SK-N-SH (cell line): Measurements from ENCODE around the gene SAT1.

Experiments
- MXI1 ChIP-seq: IDR thresholded peaks from 2 replicates; pipeline ENCODE4 v1.6.1; 2012; ENCODE audit warnings: mild to moderate bottlenecking, low read depth, low read length, improper control_type of control experiment
- POLR2AphosphoS5 ChIP-seq: IDR thresholded peaks from 2 replicates; pipeline ENCODE4 v1.6.1; 2012; ENCODE audit warnings: low read depth, low read length
- SIN3A ChIP-seq: IDR thresholded peaks from 2 replicates; pipeline ENCODE4 v1.6.1; 2012; ENCODE audit warnings: low read depth, mild to moderate bottlenecking, low read length, moderate library complexity, borderline replicate concordance
- TAF1 ChIP-seq: IDR thresholded peaks from 2 replicates; pipeline ENCODE4 v1.6.1; 2012; ENCODE audit warnings: low read depth, mild to moderate bottlenecking, low read length, moderate library complexity, borderline replicate concordance
- TEAD4 ChIP-seq: IDR thresholded peaks from 2 replicates; pipeline ENCODE4 v1.4.0; 2012; ENCODE audit warnings: mild to moderate bottlenecking, borderline replicate concordance; ENCODE audit not compliant: insufficient read depth
- YY1 ChIP-seq: IDR thresholded peaks from 2 replicates; pipeline ENCODE4 v1.4.0; 2012; ENCODE audit warnings: low read depth, mild to moderate bottlenecking
- TF ChIP-seq, protein P1 (sequence below): fragments of 200-600 bp; sonication (generic); IDR thresholded peaks from 2 replicates; pipeline ENCODE4 v1.6.1; 2017; ENCODE audit warnings: antibody characterized with exemption, mild to moderate bottlenecking, moderate library complexity
- TF ChIP-seq, protein P2 (sequence below): IDR thresholded peaks from 2 replicates; pipeline ENCODE4 v1.4.0; 2012; ENCODE audit warnings: low read depth
- TF ChIP-seq, protein P3 (sequence below): IDR thresholded peaks from 2 replicates; pipeline ENCODE4 v1.4.0; 2012; ENCODE audit warnings: low read depth, borderline replicate concordance
- TF ChIP-seq, protein P4 (sequence below): fragments of 150-350 bp; IDR thresholded peaks from 2 replicates; pipeline ENCODE4 v1.6.1; 2017; ENCODE audit warnings: antibody characterized with exemption, low read length, low read depth, borderline replicate concordance

DNA sequence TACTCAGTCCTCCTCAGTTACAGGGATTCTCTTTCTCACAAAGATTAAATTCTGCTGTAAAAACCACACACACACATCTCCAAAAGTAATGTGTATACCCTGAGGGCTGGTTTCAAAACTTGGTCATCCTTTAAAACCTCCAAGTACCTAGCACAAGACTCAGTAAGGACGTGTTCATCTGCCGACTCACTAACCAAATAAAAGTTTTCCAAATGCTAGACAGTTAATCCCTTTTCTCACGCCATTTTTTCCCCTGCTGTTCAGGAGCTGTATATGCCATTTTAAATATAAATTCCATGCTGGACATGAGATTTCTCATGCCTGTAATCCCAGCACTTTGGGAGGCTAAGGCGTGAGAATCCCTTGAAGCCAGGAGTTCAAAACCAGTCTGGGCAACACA lies 3.9 kb upstream of the SAT1 start:
- TF ChIP-seq POLR2AphosphoS5 = no peak
- TF ChIP-seq, protein P1, sequence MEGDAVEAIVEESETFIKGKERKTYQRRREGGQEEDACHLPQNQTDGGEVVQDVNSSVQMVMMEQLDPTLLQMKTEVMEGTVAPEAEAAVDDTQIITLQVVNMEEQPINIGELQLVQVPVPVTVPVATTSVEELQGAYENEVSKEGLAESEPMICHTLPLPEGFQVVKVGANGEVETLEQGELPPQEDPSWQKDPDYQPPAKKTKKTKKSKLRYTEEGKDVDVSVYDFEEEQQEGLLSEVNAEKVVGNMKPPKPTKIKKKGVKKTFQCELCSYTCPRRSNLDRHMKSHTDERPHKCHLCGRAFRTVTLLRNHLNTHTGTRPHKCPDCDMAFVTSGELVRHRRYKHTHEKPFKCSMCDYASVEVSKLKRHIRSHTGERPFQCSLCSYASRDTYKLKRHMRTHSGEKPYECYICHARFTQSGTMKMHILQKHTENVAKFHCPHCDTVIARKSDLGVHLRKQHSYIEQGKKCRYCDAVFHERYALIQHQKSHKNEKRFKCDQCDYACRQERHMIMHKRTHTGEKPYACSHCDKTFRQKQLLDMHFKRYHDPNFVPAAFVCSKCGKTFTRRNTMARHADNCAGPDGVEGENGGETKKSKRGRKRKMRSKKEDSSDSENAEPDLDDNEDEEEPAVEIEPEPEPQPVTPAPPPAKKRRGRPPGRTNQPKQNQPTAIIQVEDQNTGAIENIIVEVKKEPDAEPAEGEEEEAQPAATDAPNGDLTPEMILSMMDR = no peak
- no peak for TF ChIP-seq TAF1
- no peak for TF ChIP-seq YY1
- TF ChIP-seq, protein P2, sequence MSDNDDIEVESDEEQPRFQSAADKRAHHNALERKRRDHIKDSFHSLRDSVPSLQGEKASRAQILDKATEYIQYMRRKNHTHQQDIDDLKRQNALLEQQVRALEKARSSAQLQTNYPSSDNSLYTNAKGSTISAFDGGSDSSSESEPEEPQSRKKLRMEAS = no peak
- TF ChIP-seq MXI1 = no peak
- TF ChIP-seq TEAD4 = no peak
- TF ChIP-seq, protein P3, sequence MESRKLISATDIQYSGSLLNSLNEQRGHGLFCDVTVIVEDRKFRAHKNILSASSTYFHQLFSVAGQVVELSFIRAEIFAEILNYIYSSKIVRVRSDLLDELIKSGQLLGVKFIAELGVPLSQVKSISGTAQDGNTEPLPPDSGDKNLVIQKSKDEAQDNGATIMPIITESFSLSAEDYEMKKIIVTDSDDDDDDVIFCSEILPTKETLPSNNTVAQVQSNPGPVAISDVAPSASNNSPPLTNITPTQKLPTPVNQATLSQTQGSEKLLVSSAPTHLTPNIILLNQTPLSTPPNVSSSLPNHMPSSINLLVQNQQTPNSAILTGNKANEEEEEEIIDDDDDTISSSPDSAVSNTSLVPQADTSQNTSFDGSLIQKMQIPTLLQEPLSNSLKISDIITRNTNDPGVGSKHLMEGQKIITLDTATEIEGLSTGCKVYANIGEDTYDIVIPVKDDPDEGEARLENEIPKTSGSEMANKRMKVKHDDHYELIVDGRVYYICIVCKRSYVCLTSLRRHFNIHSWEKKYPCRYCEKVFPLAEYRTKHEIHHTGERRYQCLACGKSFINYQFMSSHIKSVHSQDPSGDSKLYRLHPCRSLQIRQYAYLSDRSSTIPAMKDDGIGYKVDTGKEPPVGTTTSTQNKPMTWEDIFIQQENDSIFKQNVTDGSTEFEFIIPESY = no peak
- TF ChIP-seq SIN3A = no peak
- TF ChIP-seq, protein P4, sequence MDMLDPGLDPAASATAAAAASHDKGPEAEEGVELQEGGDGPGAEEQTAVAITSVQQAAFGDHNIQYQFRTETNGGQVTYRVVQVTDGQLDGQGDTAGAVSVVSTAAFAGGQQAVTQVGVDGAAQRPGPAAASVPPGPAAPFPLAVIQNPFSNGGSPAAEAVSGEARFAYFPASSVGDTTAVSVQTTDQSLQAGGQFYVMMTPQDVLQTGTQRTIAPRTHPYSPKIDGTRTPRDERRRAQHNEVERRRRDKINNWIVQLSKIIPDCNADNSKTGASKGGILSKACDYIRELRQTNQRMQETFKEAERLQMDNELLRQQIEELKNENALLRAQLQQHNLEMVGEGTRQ = no peak
